Measurements from ENCODE around the gene DHCR7. TPM values are rescaled to one million over a fixed set of nuclear protein-coding genes. Genes with fewer than 3 reads are reported as not detected.
A peak's percentile ranks its signal among the peaks of the same experiment; 100 is the strongest.

DHCR7 gene
- total and polyA plus RNA-seq, 9 donors = 25.3 to 264 (median 51.1) TPM

GRCh38 chr11:71462726-71463125 lies 14.5 kb upstream of the DHCR7 start:
- H3K4me3 ChIP-seq = no peak overlapping the region

GRCh38 chr11:71461696-71462095 lies 13.5 kb upstream of the DHCR7 start:
- WGBS, 3 donors = 87 to 93% (median 90%) methylated on average over 9 of the region's 9 CpGs
- TF ChIP-seq CTCF (IDR thresholded peaks at IDR 0.05) = no peak
- no peak for TF ChIP-seq EP300 (IDR thresholded peaks at IDR 0.05)
- no peak for TF ChIP-seq POLR2A (IDR thresholded peaks at IDR 0.05)
- H3K4me3 ChIP-seq = no peak overlapping the region
- intact Hi-C loops (cut with DNase I) = no loop called here
- no peaks in the 10 kb centered on the region for H3K4me1 ChIP-seq (ENCODE audit: insufficient read depth)
- no peak overlapping the region for H3K27ac ChIP-seq
- DNase-seq = no peak
- H3K36me3 ChIP-seq = no peaks in the 10 kb centered on the region
- no peaks in the 10 kb centered on the region for H3K27me3 ChIP-seq
- no peaks in the 10 kb centered on the region for H3K9me3 ChIP-seq

More at GRCh38 chr11:71462726-71463125, 14.5 kb upstream of the DHCR7 start:
- 89 to 94% (median 90%) methylated on average over 11 of the region's 11 CpGs for WGBS, 3 donors
- no peak overlapping the region for H3K27ac ChIP-seq
- no peaks in the 10 kb centered on the region for H3K36me3 ChIP-seq
- no peaks in the 10 kb centered on the region for H3K27me3 ChIP-seq
- TF ChIP-seq CTCF (IDR thresholded peaks at IDR 0.05) = no peak
- no peak for TF ChIP-seq POLR2A (IDR thresholded peaks at IDR 0.05)
- TF ChIP-seq EP300 (IDR thresholded peaks at IDR 0.05) = no peak
- H3K4me1 ChIP-seq (ENCODE audit: insufficient read depth) = no peaks in the 10 kb centered on the region
- H3K9me3 ChIP-seq = no peaks in the 10 kb centered on the region
- intact Hi-C loops (cut with DNase I) = no loop called here
- no peak for DNase-seq

DNA sequence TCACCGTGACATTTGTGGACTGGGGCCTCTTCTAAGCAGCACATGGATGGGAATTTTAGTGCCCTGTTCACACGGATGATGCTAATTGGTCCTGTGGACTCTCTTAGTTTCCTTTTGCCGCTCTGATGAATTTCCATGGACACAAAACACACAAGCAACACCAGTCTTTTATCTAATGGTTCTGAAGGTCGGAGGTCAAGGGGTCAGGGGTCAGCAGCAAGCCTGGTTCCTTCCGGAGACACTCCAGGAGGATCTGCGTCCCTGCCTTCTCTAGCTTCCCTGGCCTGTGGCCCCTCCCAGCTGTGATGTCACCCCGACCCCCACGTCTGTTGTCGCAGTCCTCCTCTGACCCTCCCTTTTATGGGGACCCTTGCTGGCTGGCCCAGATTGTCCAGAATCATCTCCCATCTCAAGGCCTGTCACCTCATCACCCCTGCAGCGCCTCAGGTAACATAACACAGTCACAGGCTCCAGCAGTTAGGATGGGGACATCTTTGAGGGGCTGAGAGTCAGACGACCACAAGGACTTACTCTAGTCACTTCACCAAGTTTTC lies 11.7 kb upstream of the DHCR7 start:
- Histone ChIP-seq H3K36me3 (no peaks in the 10 kb centered on the region), H3K27ac (no peak overlapping the region), H3K27me3 (no peaks in the 10 kb centered on the region), H3K4me3 (no peak overlapping the region), H3K9me3 (no peaks in the 10 kb centered on the region), H3K4me1 (ENCODE audit: insufficient read depth) (no peaks in the 10 kb centered on the region)
- 64 to 74% (median 72%) methylated on average over 11 of the region's 11 CpGs for WGBS, 3 donors
- peak in 1 of 5 donors; percentile 30 for DNase-seq
- TF ChIP-seq POLR2A (IDR thresholded peaks at IDR 0.05) (no peak), CTCF (IDR thresholded peaks at IDR 0.05) (no peak), EP300 (IDR thresholded peaks at IDR 0.05) (no peak)
- intact Hi-C loops (cut with DNase I) = no loop called here

DNA sequence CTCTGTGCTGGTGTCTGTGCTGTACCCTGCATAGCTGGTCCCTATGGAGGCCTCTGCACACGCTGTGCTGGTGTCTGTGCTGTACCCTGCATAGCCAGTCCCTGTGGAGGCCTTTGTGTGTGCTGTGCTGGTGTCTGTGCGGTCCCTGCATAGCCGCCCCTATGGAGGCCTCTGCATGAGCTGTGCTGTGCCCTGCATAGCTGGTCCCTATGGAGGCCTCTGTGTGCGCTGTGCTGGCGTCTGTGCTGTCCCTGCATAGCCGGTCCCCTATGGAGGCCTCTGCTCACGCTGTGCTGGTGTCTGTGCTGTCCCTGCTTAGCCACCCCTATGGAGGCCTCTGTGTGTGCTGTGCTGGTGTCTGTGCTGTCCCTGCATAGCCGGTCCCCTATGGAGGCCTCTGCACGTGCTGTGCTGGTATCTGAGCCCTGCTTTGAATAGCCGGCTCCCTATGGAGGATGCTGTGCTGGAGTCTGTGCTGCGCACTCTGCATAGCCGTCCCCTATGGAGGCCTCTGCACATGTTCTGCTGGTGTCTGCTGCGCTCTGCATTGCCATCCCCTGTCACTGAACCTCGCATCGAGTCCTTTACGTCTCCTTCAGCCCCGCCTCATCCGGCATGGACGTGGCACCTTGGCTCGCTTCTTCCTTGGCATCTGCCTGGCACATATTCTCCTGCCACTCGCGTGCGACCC lies 11.0 kb upstream of the DHCR7 start:
- TF ChIP-seq CTCF (IDR thresholded peaks at IDR 0.05) (no peak), POLR2A (IDR thresholded peaks at IDR 0.05) (no peak), EP300 (IDR thresholded peaks at IDR 0.05) (no peak)
- no peaks in the 10 kb centered on the region for H3K27me3 ChIP-seq
- DNase-seq = peak in 1 of 5 donors; percentile 30
- H3K27ac ChIP-seq = no peak overlapping the region
- no peaks in the 10 kb centered on the region for H3K9me3 ChIP-seq
- H3K36me3 ChIP-seq = no peaks in the 10 kb centered on the region
- no peak overlapping the region for H3K4me3 ChIP-seq
- no peaks in the 10 kb centered on the region for H3K4me1 ChIP-seq (ENCODE audit: insufficient read depth)
- intact Hi-C loops (cut with DNase I) = no loop called here
- 91 to 92% (median 91%) methylated on average over 23 of the region's 23 CpGs for WGBS, 3 donors

Data from ovary (tissue), 9 donors.